Smooth muscle cell (in vitro differentiated cells): ENCODE measurements around the gene ATP11A. TPM values are rescaled to one million over a fixed set of nuclear protein-coding genes. Genes with fewer than 3 reads are reported as not detected.

ENCODE experiments used
- DNase-seq: peaks from one replicate; lab custom pipeline; 2025; ENCODE audit not compliant: unreplicated experiment; lab: John Stamatoyannopoulos, UW
- H2AFZ ChIP-seq: fragments of 200-600 bp; sonication (generic); 2 replicates; pipeline ENCODE4 v1.6.0; 2016; ENCODE audit warnings: antibody characterized with exemption, low read depth, mild to moderate bottlenecking
- H3F3A ChIP-seq: fragments of 200-600 bp; sonication (generic); 2 replicates; pipeline ENCODE4 v1.6.0; 2017; ENCODE audit warnings: antibody characterized with exemption, low read depth
- H3K27ac ChIP-seq: fragments of 200-600 bp; sonication (generic); 2 replicates; pipeline ENCODE4 v1.5.1; 2016; ENCODE audit warnings: low read depth, mild to moderate bottlenecking
- H3K27me3 ChIP-seq: fragments of 200-600 bp; sonication (generic); 2 replicates; pipeline ENCODE4 v1.6.1; 2016; ENCODE audit warnings: low read depth, mild to moderate bottlenecking
- H3K36me3 ChIP-seq: fragments of 200-600 bp; sonication (generic); 2 replicates; pipeline ENCODE4 v1.5.1; 2016; ENCODE audit warnings: low read depth
- H3K4me1 ChIP-seq: fragments of 200-600 bp; sonication (generic); 2 replicates; pipeline ENCODE4 v1.5.1; 2016; ENCODE audit warnings: low read depth
- H3K4me2 ChIP-seq: fragments of 200-600 bp; sonication (generic); 2 replicates; pipeline ENCODE4 v1.6.0; 2016; ENCODE audit warnings: mild to moderate bottlenecking
- H3K4me3 ChIP-seq: fragments of 200-600 bp; sonication (generic); 2 replicates; pipeline ENCODE4 v1.5.1; 2016; ENCODE audit warnings: mild to moderate bottlenecking
- H3K79me2 ChIP-seq: fragments of 200-600 bp; sonication (generic); 2 replicates; pipeline ENCODE4 v1.6.0; 2016; ENCODE audit warnings: low read depth, mild to moderate bottlenecking
- H3K9ac ChIP-seq: fragments of 200-600 bp; sonication (generic); 2 replicates; pipeline ENCODE4 v1.6.0; 2016; ENCODE audit warnings: low read depth
- H3K9me3 ChIP-seq: fragments of 200-600 bp; sonication (generic); replicated peaks from 2 replicates; pipeline ENCODE4 v1.5.1; 2016; ENCODE audit warnings: low read depth
- H4K20me1 ChIP-seq: fragments of 200-600 bp; sonication (generic); 2 replicates; pipeline ENCODE4 v1.6.0; 2016; ENCODE audit warnings: low read depth
- WGBS: methylation state at CpG from one replicate; pipeline ENCODE4 v1.1.7; 2016; ENCODE audit warnings: low lambda C conversion rate; 5-methylcytosine and 5-hydroxymethylcytosine counted together
- polyA plus RNA-seq: library from polyadenylated mRNA; unstranded; fragments of >200 nt; fragmentation: Nextera tagmentation; extraction: Ambion mirVana; gene quantifications from 2 replicates; pipeline ENCODE4 v1.2.1, GENCODE V29; 2016
- total RNA-seq: library from RNA; depleted of rRNA; stranded (reverse); fragments of >200 nt; gene quantifications from 2 replicates; pipeline ENCODE4 v1.2.3, GENCODE V29; 2014
- TF ChIP-seq, protein P1 (sequence below): fragments of 200-600 bp; sonication (generic); IDR thresholded peaks from 2 replicates; pipeline ENCODE4 v1.5.1; 2017; ENCODE audit warnings: borderline replicate concordance, mild to moderate bottlenecking, antibody characterized with exemption; ENCODE audit not compliant: insufficient read depth, poor library complexity, severe bottlenecking

The ATP11A gene
- total and polyA plus RNA-seq, 2 experiments from 2014 or later, result 6.5 to 7.5 TPM

DNA sequence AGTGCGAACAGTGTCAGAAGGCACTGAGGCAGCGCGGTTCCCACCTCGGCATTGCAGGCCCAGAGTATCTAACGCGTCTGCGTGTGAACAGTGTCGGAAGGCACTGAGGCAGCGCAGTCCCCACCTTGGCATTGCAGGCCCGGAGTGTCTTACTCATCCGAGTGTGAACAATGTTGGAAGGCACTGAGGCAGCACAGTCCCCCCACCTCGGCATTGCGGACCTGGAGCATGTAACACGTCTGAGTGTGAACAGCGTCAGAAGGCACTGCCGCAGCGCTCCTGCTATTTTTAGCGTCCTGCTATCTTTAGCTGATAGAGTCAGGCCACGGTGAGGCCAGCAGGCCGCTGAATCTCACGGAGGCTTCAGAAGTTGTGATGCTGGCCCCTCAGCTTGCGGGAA lies 39.6 kb downstream of the ATP11A start:
- Histone ChIP-seq H3K4me2 (peak overlapping the region; percentile 34), H3K4me1 (peaks cover 32% of the 10 kb centered on the region)
- WGBS, result 54% methylated on average over 22 of the region's 22 CpGs

DNA sequence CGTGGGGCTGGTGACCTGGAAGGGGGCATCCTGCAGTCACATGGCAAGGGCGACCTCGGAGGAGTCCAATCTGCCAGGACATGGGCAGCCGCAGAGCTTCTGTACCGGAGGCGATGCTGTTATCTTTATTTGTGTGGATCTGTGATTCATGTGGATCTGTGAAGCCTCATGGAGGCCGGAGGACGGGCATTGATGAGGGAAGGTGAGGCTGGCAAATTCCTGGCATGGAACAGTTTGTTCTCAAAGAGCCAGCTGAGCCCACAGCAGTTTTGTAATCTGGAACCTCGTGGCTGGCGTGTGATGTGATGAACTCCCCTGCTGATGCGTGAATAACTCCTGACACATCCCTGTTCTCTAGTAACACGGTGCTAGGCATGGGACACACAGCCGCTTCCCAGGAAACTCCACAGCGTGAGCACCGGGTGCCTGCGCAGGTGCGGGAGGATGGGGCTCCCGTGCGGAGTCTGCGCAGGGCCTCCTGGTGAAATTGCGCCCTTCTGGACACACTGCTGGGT lies 40.4 kb downstream of the ATP11A start:
- H3K4me1 ChIP-seq, result peaks cover 40% of the 10 kb centered on the region
- WGBS, result 74% methylated on average over 21 of the region's 21 CpGs
- H3K4me3 ChIP-seq, result no peak overlapping the region
- peaks cover under 1% of the 10 kb centered on the region for H3K79me2 ChIP-seq
- H4K20me1 ChIP-seq, result peaks cover 50% of the 10 kb centered on the region
- no peaks in the 10 kb centered on the region for H3K27me3 ChIP-seq
- peak overlapping the region; percentile 34 for H3K4me2 ChIP-seq
- DNase-seq, result no peak
- no peaks in the 10 kb centered on the region for H3K36me3 ChIP-seq
- H3K9ac ChIP-seq, result peak overlapping the region; percentile 7
- no peak overlapping the region for H3K27ac ChIP-seq
- H2AFZ ChIP-seq, result no peak overlapping the region
- TF ChIP-seq, protein P1, sequence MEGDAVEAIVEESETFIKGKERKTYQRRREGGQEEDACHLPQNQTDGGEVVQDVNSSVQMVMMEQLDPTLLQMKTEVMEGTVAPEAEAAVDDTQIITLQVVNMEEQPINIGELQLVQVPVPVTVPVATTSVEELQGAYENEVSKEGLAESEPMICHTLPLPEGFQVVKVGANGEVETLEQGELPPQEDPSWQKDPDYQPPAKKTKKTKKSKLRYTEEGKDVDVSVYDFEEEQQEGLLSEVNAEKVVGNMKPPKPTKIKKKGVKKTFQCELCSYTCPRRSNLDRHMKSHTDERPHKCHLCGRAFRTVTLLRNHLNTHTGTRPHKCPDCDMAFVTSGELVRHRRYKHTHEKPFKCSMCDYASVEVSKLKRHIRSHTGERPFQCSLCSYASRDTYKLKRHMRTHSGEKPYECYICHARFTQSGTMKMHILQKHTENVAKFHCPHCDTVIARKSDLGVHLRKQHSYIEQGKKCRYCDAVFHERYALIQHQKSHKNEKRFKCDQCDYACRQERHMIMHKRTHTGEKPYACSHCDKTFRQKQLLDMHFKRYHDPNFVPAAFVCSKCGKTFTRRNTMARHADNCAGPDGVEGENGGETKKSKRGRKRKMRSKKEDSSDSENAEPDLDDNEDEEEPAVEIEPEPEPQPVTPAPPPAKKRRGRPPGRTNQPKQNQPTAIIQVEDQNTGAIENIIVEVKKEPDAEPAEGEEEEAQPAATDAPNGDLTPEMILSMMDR, result no peak
- peaks cover 6% of the 10 kb centered on the region for H3F3A ChIP-seq
- no peaks in the 10 kb centered on the region for H3K9me3 ChIP-seq

More for the DNA sequence above, 39.6 kb downstream of the ATP11A start:
- H3K4me3 ChIP-seq, result no peak overlapping the region
- peaks cover 50% of the 10 kb centered on the region for H4K20me1 ChIP-seq
- TF ChIP-seq, protein P1, result no peak
- no peak overlapping the region for H2AFZ ChIP-seq
- H3K9ac ChIP-seq, result no peak overlapping the region
- H3K9me3 ChIP-seq, result no peaks in the 10 kb centered on the region
- H3F3A ChIP-seq, result peaks cover 6% of the 10 kb centered on the region
- H3K27me3 ChIP-seq, result no peaks in the 10 kb centered on the region
- peaks cover 2% of the 10 kb centered on the region for H3K79me2 ChIP-seq
- H3K36me3 ChIP-seq, result no peaks in the 10 kb centered on the region
- H3K27ac ChIP-seq, result peak overlapping the region; percentile 0
- no peak for DNase-seq

DNA sequence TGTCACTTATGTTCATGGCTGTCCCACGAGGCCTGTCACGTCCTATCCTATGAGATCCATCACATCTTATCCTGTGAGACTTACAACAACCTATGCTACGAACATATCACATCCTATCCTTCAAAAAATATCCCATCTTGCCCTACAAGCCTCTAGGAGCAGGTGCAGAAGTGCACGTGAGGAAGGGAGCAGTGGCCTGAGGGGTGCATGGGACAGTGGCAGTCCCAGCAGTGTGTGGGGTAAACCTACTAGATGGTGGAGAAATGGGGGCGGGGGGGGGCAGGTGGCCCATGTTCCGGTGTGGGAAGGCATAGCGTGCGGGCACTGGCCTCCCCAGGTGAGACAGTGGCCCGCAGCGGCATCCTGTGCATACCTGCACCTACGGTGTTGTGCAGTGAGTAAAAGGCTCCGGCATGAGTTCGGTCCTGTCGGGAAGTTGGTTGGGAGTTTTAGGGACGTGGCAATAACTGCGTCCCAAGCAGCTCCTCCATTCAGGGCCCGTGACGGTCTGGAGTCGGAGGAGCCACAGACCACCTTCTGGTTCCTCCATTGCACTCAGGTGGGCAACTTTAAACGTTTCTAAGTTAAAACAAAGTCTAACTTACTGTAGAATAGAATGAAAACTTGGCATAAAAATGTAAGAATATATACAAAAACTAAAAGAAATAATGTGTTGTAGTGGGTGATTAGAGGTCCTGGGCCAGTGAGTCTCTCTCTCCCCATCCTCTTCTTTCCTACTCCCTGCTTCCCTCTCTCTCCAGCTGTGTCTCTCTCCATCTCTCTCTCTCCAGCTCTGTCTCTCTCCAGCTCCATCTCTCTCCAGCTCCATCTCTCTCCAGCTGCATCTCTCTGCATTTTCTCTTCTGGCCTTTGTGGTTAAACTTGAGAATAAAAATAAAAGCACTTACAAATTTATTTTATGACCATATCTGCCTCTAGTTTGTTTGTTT lies 42.1 kb downstream of the ATP11A start:
- no peak overlapping the region for H3K4me3 ChIP-seq
- 95% methylated on average over 20 of the region's 20 CpGs for WGBS
- DNase-seq, result no peak
- peaks cover 23% of the 10 kb centered on the region for H3K4me1 ChIP-seq
- no peak overlapping the region for H3K27ac ChIP-seq
- H3K4me2 ChIP-seq, result no peak overlapping the region
- no peaks in the 10 kb centered on the region for H3K27me3 ChIP-seq
- peaks cover 6% of the 10 kb centered on the region for H3F3A ChIP-seq
- no peak overlapping the region for H3K9ac ChIP-seq
- TF ChIP-seq, protein P1, result no peak
- no peaks in the 10 kb centered on the region for H3K36me3 ChIP-seq
- no peaks in the 10 kb centered on the region for H3K9me3 ChIP-seq
- peaks cover 8% of the 10 kb centered on the region for H3K79me2 ChIP-seq
- H2AFZ ChIP-seq, result no peak overlapping the region
- peaks cover 41% of the 10 kb centered on the region for H4K20me1 ChIP-seq
